ENCODE measurements around the gene PIGM.

DNA sequence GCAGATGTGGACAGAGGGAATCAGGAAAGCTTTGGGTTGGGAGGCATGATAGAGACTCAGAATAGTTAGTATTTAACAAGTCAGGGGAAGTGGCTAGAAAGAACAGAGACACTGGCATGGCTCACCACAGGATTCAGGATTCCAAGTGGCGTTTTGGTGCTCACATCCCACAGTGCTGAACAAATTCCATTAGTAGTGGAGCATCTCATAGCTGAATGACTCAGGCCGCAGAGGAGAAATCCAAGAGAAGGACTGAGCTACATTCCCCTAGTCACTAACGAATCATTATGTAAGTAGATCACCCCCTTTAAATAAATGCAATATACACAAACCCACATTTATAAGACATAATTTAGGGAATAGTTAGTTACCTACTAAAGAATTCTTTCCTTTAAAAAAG, 44.5 kb upstream of the PIGM start:
- TF ChIP-seq, protein P1, sequence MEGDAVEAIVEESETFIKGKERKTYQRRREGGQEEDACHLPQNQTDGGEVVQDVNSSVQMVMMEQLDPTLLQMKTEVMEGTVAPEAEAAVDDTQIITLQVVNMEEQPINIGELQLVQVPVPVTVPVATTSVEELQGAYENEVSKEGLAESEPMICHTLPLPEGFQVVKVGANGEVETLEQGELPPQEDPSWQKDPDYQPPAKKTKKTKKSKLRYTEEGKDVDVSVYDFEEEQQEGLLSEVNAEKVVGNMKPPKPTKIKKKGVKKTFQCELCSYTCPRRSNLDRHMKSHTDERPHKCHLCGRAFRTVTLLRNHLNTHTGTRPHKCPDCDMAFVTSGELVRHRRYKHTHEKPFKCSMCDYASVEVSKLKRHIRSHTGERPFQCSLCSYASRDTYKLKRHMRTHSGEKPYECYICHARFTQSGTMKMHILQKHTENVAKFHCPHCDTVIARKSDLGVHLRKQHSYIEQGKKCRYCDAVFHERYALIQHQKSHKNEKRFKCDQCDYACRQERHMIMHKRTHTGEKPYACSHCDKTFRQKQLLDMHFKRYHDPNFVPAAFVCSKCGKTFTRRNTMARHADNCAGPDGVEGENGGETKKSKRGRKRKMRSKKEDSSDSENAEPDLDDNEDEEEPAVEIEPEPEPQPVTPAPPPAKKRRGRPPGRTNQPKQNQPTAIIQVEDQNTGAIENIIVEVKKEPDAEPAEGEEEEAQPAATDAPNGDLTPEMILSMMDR (conservative IDR thresholded peaks at IDR 0.05; ENCODE audit: low read depth, low read length): no peak
- no peak for TF ChIP-seq EZH2 (IDR thresholded peaks at IDR 0.05; ENCODE audit: borderline replicate concordance, low read depth, low read length, poor library complexity, severe bottlenecking)

Data from A673 (cell line).